GM23248 (cell line): ENCODE results near the gene CDH4. TPM values are rescaled to one million over a fixed set of nuclear protein-coding genes. Genes with fewer than 3 reads are reported as not detected.

ENCODE experiments used
- DNase-seq: peaks from one replicate; pipeline ENCODE4 v3.0.0-alpha.2; 2015
- H2AFZ ChIP-seq: fragments of 200-600 bp; sonication (generic); 2 replicates; pipeline ENCODE4 v1.6.1; 2016; ENCODE audit warnings: antibody characterized with exemption
- H3F3A ChIP-seq: fragments of 200-600 bp; sonication (generic); 2 replicates; pipeline ENCODE4 v1.6.1; 2016; ENCODE audit warnings: mild to moderate bottlenecking, antibody characterized with exemption, mixed run types; ENCODE audit not compliant: insufficient read depth
- H3K27ac ChIP-seq: fragments of 200-600 bp; sonication (generic); 2 replicates; pipeline ENCODE4 v1.5.1; 2016; ENCODE audit warnings: mild to moderate bottlenecking
- H3K27me3 ChIP-seq: fragments of 200-600 bp; sonication (generic); replicated peaks from 2 replicates; pipeline ENCODE4 v1.6.1; 2016; ENCODE audit warnings: mild to moderate bottlenecking; ENCODE audit not compliant: insufficient read depth
- H3K36me3 ChIP-seq: fragments of 200-600 bp; sonication (generic); 2 replicates; pipeline ENCODE4 v1.6.1; 2016; ENCODE audit warnings: low read depth, mild to moderate bottlenecking
- H3K4me1 ChIP-seq: fragments of 200-600 bp; sonication (generic); 2 replicates; pipeline ENCODE4 v1.6.1; 2016; ENCODE audit warnings: mild to moderate bottlenecking; ENCODE audit not compliant: insufficient read depth
- H3K4me2 ChIP-seq: fragments of 200-600 bp; sonication (generic); one replicate; pipeline ENCODE4 v1.6.1; 2016; ENCODE audit warnings: mild to moderate bottlenecking; ENCODE audit not compliant: unreplicated experiment
- H3K4me3 ChIP-seq: fragments of 200-600 bp; sonication (generic); 2 replicates; pipeline ENCODE4 v1.5.1; 2016; ENCODE audit warnings: mild to moderate bottlenecking
- H3K79me2 ChIP-seq: fragments of 200-600 bp; sonication (generic); 2 replicates; pipeline ENCODE4 v1.6.1; 2016; ENCODE audit warnings: mild to moderate bottlenecking; ENCODE audit not compliant: insufficient read depth
- H3K9ac ChIP-seq: fragments of 200-600 bp; sonication (generic); 2 replicates; pipeline ENCODE4 v1.6.1; 2016; ENCODE audit warnings: mild to moderate bottlenecking
- H3K9me2 ChIP-seq: fragments of 200-600 bp; sonication (generic); 2 replicates; pipeline ENCODE4 v1.6.1; 2016; ENCODE audit warnings: mixed run types, mild to moderate bottlenecking, moderate library complexity; ENCODE audit not compliant: insufficient read depth
- H3K9me3 ChIP-seq: fragments of 200-600 bp; sonication (generic); one replicate; pipeline ENCODE4 v1.6.1; 2017; ENCODE audit warnings: low read depth
- H4K20me1 ChIP-seq: fragments of 200-600 bp; sonication (generic); 2 replicates; pipeline ENCODE4 v1.6.0; 2016; ENCODE audit not compliant: insufficient read depth
- EZH2 ChIP-seq: fragments of 200-600 bp; sonication (generic); IDR thresholded peaks from 2 replicates; pipeline ENCODE4 v1.6.1; 2018; ENCODE audit warnings: antibody characterized with exemption, mild to moderate bottlenecking; ENCODE audit not compliant: insufficient read depth, poor library complexity, severe bottlenecking
- EZH2phosphoT487 ChIP-seq: fragments of 200-600 bp; sonication (generic); IDR thresholded peaks from 2 replicates; pipeline ENCODE4 v1.6.1; 2018; ENCODE audit warnings: antibody characterized with exemption, moderate library complexity, mild to moderate bottlenecking, low read depth; ENCODE audit not compliant: insufficient read depth
- WGBS, 2 experiments: methylation state at CpG; one replicate each; pipeline ENCODE4 v1.1.6; 2015 to 2017; ENCODE audit warnings: low lambda C conversion rate in 2 of 2, low coverage in 1 of 2; ENCODE audit errors: missing lambda C conversion rate in 2 of 2; 5-methylcytosine and 5-hydroxymethylcytosine counted together
- in situ Hi-C: fragments of 300-500 bp; cut with MboI; formaldehyde crosslinking; loops from 2 replicates; pipeline ENCODE4 v1.15.0; 2020
- polyA plus RNA-seq: library from polyadenylated mRNA; unstranded; fragments of >200 nt; fragmentation: Nextera tagmentation; extraction: Ambion mirVana; gene quantifications from 2 replicates; pipeline ENCODE4 v1.2.1, GENCODE V29; 2016
- total RNA-seq: library from RNA; depleted of rRNA; stranded (reverse); fragments of >200 nt; shearing (Covaris generic); gene quantifications from 2 replicates; pipeline ENCODE4 v1.2.3, GENCODE V29; 2014

The CDH4 gene
- total and polyA plus RNA-seq, 2 experiments from 2014 or later, result 1.1 to 3.9 TPM

DNA sequence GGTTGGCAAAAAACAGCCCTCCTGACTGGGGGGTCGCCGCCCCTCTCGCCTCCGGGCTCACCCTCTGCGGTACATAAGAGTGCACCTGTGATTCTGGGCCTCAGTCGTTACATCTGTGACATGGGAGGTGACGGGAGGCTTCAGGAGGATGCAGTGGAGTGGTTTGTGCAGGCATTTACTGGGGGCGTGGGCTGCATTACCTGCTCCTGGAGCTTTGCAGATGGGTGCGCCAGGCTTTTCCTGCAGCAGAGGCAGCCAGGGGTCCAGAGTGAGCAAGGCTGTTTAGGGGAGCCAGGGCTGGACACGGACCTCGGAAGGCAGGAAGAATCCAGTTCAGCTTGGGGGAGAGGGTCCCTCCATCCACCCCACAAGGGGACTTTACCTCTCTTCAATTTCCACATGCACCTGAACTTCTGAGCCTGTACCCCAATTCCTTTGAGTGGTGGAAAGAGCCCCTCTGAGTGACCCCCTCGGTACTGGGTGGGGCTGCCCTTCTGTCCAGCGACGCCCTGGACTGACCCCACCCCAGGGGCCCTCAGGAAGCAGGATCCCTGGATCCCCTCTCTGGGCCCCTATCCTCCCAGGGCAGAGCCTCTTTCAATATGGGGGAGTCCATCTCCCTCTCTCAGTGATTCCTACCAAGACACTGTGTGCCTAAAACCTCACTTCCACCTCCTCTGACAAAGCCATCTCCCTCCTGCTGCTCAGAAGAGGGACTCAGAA, 679.6 kb downstream of the CDH4 start:
- no peaks in the 10 kb centered on the region for H3K9me3 ChIP-seq
- no peak overlapping the region for H3K27ac ChIP-seq
- no peaks in the 10 kb centered on the region for H4K20me1 ChIP-seq
- H3K4me1 ChIP-seq, result no peaks in the 10 kb centered on the region
- no peak overlapping the region for H3K4me3 ChIP-seq
- no peak overlapping the region for H3K9ac ChIP-seq
- H3K4me2 ChIP-seq, result no peak overlapping the region
- no peaks in the 10 kb centered on the region for H3K36me3 ChIP-seq
- no peak overlapping the region for H2AFZ ChIP-seq
- no peaks in the 10 kb centered on the region for H3K27me3 ChIP-seq
- no peaks in the 10 kb centered on the region for H3F3A ChIP-seq
- in situ Hi-C loops, result no loop called here
- H3K9me2 ChIP-seq, result no peaks in the 10 kb centered on the region
- no peaks in the 10 kb centered on the region for H3K79me2 ChIP-seq
- DNase-seq, result no peak
- 50 to 53% methylated on average over 14 of the region's 14 CpGs for WGBS, 2 experiments
- TF ChIP-seq EZH2 (no peak), EZH2phosphoT487 (no peak)

DNA sequence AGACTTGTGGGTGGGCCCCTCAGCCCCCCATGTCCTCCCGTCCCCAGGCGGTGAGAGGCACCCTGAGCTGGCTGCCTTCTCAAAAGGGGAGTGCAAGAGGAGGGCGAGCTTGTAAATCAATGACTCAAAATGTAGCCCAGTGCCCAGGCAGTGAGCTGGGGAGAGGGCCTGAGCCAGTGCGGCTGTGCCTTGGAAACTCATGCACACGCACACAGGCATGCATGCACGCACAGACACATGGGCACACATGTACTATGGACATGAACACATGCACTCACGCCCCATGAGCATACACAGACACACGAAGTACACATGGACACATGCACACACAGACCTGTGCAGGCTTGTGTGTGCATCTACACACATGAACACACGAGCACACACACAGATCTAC, 680.1 kb downstream of the CDH4 start:
- Histone ChIP-seq H3K27ac (no peak overlapping the region), H2AFZ (no peak overlapping the region), H3K4me3 (no peak overlapping the region), H4K20me1 (no peaks in the 10 kb centered on the region), H3K4me1 (no peaks in the 10 kb centered on the region), H3F3A (no peaks in the 10 kb centered on the region), H3K4me2 (no peak overlapping the region), H3K9me2 (no peaks in the 10 kb centered on the region), H3K27me3 (no peaks in the 10 kb centered on the region), H3K9ac (no peak overlapping the region), H3K79me2 (no peaks in the 10 kb centered on the region), H3K9me3 (no peaks in the 10 kb centered on the region), H3K36me3 (no peaks in the 10 kb centered on the region)
- WGBS, 2 experiments, result 46 to 50% methylated on average over 9 of the region's 9 CpGs
- no peak for DNase-seq
- TF ChIP-seq EZH2 (no peak), EZH2phosphoT487 (no peak)
- in situ Hi-C loops, result no loop called here

DNA sequence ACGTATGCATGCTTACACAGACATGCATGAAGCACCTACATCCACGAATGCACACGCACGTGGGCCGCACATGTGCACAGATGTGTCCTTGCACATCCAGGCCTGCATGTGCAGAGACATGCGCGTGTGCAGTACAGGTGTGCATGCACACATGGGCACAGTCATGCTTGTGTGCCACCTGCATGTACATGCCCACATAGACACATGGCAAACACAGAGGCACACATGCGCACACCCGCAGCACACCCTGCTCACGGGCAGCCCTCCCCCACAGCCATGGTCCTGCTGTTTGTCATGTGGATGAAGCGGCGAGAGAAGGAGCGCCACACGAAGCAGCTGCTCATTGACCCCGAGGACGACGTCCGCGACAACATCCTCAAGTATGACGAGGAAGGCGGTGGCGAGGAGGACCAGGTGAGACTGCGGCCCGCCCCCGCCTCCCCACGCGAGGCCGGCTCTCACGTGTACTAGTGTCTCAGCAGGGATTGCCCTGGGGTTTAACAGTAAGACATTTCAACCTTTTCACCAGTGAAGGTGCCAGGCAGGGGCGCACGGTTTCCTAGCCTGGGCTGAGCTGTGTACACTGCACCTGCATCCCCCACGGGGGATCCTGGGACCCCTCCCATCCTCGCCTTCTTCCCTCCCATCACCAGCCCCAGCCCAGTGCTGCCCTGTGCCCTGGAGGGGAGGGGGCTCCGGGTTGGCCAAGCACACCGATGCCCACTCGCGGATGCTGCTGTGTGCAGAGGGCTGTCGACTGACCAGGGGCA, 680.8 kb downstream of the CDH4 start:
- no peak overlapping the region for H3K4me2 ChIP-seq
- H3K4me1 ChIP-seq, result no peaks in the 10 kb centered on the region
- H3K27me3 ChIP-seq, result no peaks in the 10 kb centered on the region
- H2AFZ ChIP-seq, result no peak overlapping the region
- H3K79me2 ChIP-seq, result no peaks in the 10 kb centered on the region
- no peak overlapping the region for H3K4me3 ChIP-seq
- TF ChIP-seq EZH2phosphoT487 (no peak), EZH2 (no peak)
- no peaks in the 10 kb centered on the region for H3F3A ChIP-seq
- H3K36me3 ChIP-seq, result no peaks in the 10 kb centered on the region
- no peaks in the 10 kb centered on the region for H3K9me2 ChIP-seq
- H3K27ac ChIP-seq, result no peak overlapping the region
- WGBS, 2 experiments, result 71 to 73% methylated on average over 38 of the region's 38 CpGs
- in situ Hi-C loops, result no loop called here
- no peaks in the 10 kb centered on the region for H3K9me3 ChIP-seq
- no peak for DNase-seq
- no peak overlapping the region for H3K9ac ChIP-seq
- no peaks in the 10 kb centered on the region for H4K20me1 ChIP-seq

DNA sequence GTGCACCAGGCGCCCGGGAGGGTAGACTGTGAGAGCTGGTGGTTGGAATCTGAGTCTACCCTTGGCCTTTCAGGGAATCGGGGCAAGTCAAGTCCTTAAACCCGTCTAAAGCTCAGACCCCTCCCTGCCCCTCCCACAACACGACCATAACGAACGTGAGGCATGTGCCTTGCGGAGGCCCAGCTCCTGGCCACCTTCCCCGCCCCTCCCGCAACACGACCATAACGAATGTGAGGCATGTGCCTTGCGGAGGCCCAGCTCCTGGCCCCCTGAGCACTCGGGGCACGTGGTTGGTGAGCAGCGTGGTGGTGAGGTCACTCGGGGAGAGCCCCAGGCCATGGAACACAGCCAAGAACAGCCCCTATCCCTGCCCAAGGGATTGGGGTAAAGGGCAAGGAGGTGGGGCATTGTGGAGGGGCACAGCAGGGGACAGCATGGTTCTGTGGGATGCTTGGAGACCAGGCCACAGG, 681.5 kb downstream of the CDH4 start:
- DNase-seq, result no peak
- Histone ChIP-seq H3K27ac (no peak overlapping the region), H3K9ac (no peak overlapping the region), H2AFZ (no peak overlapping the region), H3K9me3 (no peaks in the 10 kb centered on the region), H3F3A (no peaks in the 10 kb centered on the region), H3K4me3 (no peak overlapping the region), H3K79me2 (no peaks in the 10 kb centered on the region), H4K20me1 (no peaks in the 10 kb centered on the region), H3K27me3 (no peaks in the 10 kb centered on the region), H3K4me2 (no peak overlapping the region), H3K4me1 (no peaks in the 10 kb centered on the region), H3K9me2 (no peaks in the 10 kb centered on the region), H3K36me3 (no peaks in the 10 kb centered on the region)
- in situ Hi-C loops, result no loop called here
- TF ChIP-seq EZH2phosphoT487, result no peak
- WGBS, 2 experiments, result 33 to 37% methylated on average over 15 to 17 of the region's 17 CpGs
